Mesendoderm (in vitro differentiated cells): ENCODE results near the gene TMEM240.
"Not testable (repeated sequence)": the region's sequence is repeated elsewhere in the genome, so short reads cannot be mapped to it uniquely, and the experiment has no call there.

ENCODE experiments used
- DNase-seq: peaks from one replicate; pipeline ENCODE4 v3.0.0; 2013
- H2AK5ac ChIP-seq: 2 replicates; pipeline ENCODE4 v1.6.1; 2013; ENCODE audit warnings: low read length, inconsistent platforms
- H2BK120ac ChIP-seq: 2 replicates; pipeline ENCODE4 v1.6.1; 2013; ENCODE audit warnings: low read depth, mild to moderate bottlenecking, low read length, moderate library complexity, mixed read lengths
- H2BK15ac ChIP-seq: replicated peaks from 2 replicates; pipeline ENCODE4 v1.6.1; 2013; ENCODE audit warnings: low read depth, mild to moderate bottlenecking, moderate library complexity
- H2BK5ac ChIP-seq: 2 replicates; pipeline ENCODE4 v1.6.1; 2013; ENCODE audit warnings: low read length, inconsistent platforms
- H3K18ac ChIP-seq: 2 replicates; pipeline ENCODE4 v1.6.1; 2013; ENCODE audit warnings: mild to moderate bottlenecking, low read length, mixed read lengths
- H3K23ac ChIP-seq: one replicate; pipeline ENCODE4 v1.6.1; 2013; ENCODE audit warnings: low read length
- H3K27ac ChIP-seq: 2 replicates; pipeline ENCODE4 v1.5.1; 2013; ENCODE audit warnings: low read depth, mild to moderate bottlenecking, inconsistent platforms, low read length, moderate library complexity
- H3K27me3 ChIP-seq: 2 replicates; pipeline ENCODE4 v1.6.1; 2013; ENCODE audit warnings: low read length, control low read depth, mild to moderate bottlenecking, inconsistent platforms; ENCODE audit not compliant: insufficient read depth, poor library complexity
- H3K36me3 ChIP-seq: 2 replicates; pipeline ENCODE4 v1.6.1; 2013; ENCODE audit warnings: low read length, inconsistent platforms; ENCODE audit not compliant: control insufficient read depth, insufficient read depth
- H3K4ac ChIP-seq: one replicate; pipeline ENCODE4 v1.6.1; 2013; ENCODE audit warnings: low read depth, mild to moderate bottlenecking, low read length, moderate library complexity
- H3K4me1 ChIP-seq: 2 replicates; pipeline ENCODE4 v1.6.1; 2013; ENCODE audit warnings: low read depth, low read length, inconsistent platforms; ENCODE audit not compliant: control insufficient read depth
- H3K4me2 ChIP-seq: 2 replicates; pipeline ENCODE4 v1.6.1; 2013; ENCODE audit warnings: low read length
- H3K4me3 ChIP-seq: 2 replicates; pipeline ENCODE4 v1.5.1; 2013; ENCODE audit warnings: mild to moderate bottlenecking, low read length
- H3K56ac ChIP-seq: one replicate; pipeline ENCODE4 v1.6.1; 2013; ENCODE audit warnings: low read length
- H3K79me1 ChIP-seq: 2 replicates; pipeline ENCODE4 v1.6.1; 2013; ENCODE audit warnings: low read length, inconsistent platforms
- H3K79me2 ChIP-seq: 2 replicates; pipeline ENCODE4 v1.6.1; 2013; ENCODE audit warnings: mild to moderate bottlenecking, low read length; ENCODE audit not compliant: control insufficient read depth, insufficient read depth
- H3K9ac ChIP-seq: 2 replicates; pipeline ENCODE4 v1.6.1; 2013; ENCODE audit warnings: low read length, inconsistent platforms
- H4K5ac ChIP-seq: one replicate; pipeline ENCODE4 v1.6.1; 2013; ENCODE audit warnings: low read length
- H4K8ac ChIP-seq: one replicate; pipeline ENCODE4 v1.6.1; 2013; ENCODE audit warnings: low read depth, mild to moderate bottlenecking, control low read depth, low read length, moderate library complexity
- WGBS: extraction: QIAGEN DNeasy Blood & Tissue Kit; methylation state at CpG from one replicate; pipeline ENCODE4 v1.1.7; 2013; ENCODE audit warnings: low lambda C conversion rate, missing lambda C conversion rate; ENCODE audit not compliant: insufficient coverage; ENCODE audit errors: extremely low coverage; 5-methylcytosine and 5-hydroxymethylcytosine counted together

TMEM240 gene

DNA sequence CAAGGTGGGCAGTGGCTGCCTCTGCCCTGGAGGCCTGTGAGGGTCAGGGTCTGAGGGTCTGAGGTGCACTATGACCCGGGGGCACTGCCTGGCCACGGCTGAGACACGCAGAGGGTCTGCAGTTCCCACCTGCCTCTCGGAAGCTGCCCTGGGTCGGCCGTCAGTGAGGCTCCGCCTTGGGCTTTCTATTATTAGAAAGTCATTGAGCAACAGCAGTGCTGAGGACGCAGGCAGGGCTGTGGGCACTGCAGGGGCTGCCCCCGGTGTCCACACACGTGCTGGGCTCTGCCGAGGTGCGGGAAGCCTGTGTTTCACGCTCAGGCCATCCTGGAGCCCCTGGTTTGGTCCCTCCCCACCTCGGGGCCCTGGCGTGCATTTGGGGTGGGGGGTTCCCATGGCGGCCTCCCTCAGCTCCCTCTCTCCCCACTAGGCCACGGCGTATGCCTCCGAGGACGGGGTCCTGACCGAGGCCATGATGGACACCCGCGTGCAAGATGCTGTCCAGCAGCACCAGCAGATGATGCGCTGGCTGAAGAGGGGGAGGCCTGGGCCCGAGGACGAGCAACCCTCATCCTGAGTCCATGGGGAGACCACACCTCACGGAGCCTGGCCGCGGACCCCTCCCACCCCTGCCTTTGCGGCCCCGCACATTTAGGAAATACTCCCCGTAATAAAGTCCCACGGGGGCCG is 31.5 kb downstream of the TMEM240 start:
- not testable (repeated sequence) for H3K79me2 ChIP-seq, H3K4me1 ChIP-seq, H4K8ac ChIP-seq, H3K27me3 ChIP-seq, H2BK15ac ChIP-seq, H3K4me2 ChIP-seq, H2AK5ac ChIP-seq, H3K18ac ChIP-seq, H3K79me1 ChIP-seq, H3K56ac ChIP-seq, H4K5ac ChIP-seq, H3K4ac ChIP-seq, H2BK5ac ChIP-seq, H3K4me3 ChIP-seq, DNase-seq, H3K27ac ChIP-seq, H2BK120ac ChIP-seq, H3K23ac ChIP-seq, H3K36me3 ChIP-seq, H3K9ac ChIP-seq
- WGBS, result no CpG with 5 or more reads among the region's 34 CpGs

DNA sequence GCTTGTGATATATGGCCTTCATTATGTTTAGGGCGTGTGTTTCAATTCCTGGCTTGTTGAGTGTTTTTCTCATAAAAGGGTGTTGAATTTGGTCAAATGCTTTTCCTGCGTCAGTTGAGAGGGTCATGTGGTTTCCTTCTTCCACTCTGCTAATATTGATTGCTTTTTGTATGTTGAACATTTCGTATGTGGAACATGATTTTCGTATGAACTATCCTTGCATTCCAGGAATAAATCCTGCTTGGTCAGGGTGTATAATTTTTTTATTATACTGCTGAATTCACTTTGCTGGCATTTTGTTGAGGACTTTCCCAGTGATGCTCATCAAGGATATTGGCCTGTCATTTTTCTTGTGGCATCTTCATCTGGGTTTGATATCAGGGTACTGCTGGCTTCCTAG is 33.1 kb downstream of the TMEM240 start:
- no peaks in the 10 kb centered on the region for H3K79me1 ChIP-seq
- no peak overlapping the region for H3K4me3 ChIP-seq
- H3K27ac ChIP-seq, result no peak overlapping the region
- WGBS, result no CpG with 5 or more reads among the region's 4 CpGs
- no peak overlapping the region for H2BK15ac ChIP-seq
- no peaks in the 10 kb centered on the region for H3K79me2 ChIP-seq
- H2AK5ac ChIP-seq, result no peak overlapping the region
- H3K18ac ChIP-seq, result no peak overlapping the region
- no peak overlapping the region for H3K9ac ChIP-seq
- no peak overlapping the region for H3K4me2 ChIP-seq
- H4K8ac ChIP-seq, result no peak overlapping the region
- H3K56ac ChIP-seq, result no peak overlapping the region
- DNase-seq, result no peak
- no peaks in the 10 kb centered on the region for H3K4me1 ChIP-seq
- H3K27me3 ChIP-seq, result no peaks in the 10 kb centered on the region
- no peak overlapping the region for H3K4ac ChIP-seq
- H3K36me3 ChIP-seq, result no peaks in the 10 kb centered on the region
- no peak overlapping the region for H2BK120ac ChIP-seq
- H2BK5ac ChIP-seq, result no peak overlapping the region
- no peak overlapping the region for H3K23ac ChIP-seq
- no peak overlapping the region for H4K5ac ChIP-seq

DNA sequence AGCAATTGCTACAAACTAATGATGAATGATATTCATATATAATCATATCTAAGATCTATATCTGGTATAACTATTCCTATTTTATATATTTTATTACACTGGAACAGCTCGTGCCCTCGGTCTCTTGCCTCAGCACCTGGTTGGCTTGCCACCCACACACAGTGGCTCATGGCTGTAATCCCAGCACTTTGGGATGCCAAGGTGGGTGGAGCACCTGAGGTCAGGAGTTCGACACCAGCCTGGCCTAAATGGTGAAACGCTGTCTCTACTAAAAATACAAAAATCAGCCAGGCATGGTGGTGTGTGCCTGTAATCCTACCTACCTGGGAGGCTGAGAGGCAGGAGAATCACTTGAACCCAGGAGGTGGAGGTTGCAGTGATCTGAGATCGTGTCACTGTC is 34.6 kb downstream of the TMEM240 start:
- H3K27me3 ChIP-seq, H3K4ac ChIP-seq, H3K56ac ChIP-seq, H3K18ac ChIP-seq, H2BK15ac ChIP-seq, H3K79me1 ChIP-seq, H3K4me3 ChIP-seq, H4K8ac ChIP-seq, H3K27ac ChIP-seq, DNase-seq, H2AK5ac ChIP-seq, H3K9ac ChIP-seq, H3K79me2 ChIP-seq, H3K4me1 ChIP-seq, H3K4me2 ChIP-seq, H2BK120ac ChIP-seq, H2BK5ac ChIP-seq, H3K36me3 ChIP-seq, H3K23ac ChIP-seq, H4K5ac ChIP-seq: not testable (repeated sequence)
- no CpG with 5 or more reads among the region's 5 CpGs for WGBS

DNA sequence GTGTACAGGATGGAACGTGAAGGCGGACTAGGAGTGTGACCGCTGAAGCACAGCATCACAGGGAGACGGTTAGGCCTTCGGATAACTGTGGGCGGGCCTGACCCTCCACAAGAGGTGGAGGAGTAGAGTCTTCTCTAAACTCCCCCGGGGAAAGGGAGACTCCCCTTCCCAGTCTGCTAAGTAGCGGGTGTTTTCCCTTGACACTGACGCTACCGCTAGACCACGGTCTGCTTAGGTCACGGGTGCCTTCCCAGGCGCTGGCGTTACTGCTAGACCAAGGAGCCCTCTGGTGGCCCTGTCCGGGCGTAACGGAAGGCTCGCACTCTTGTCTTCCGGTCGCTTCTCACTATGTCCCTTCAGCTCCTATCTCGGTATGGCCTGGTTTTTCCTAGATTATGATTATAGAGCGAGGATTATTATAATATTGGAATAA is 35.0 kb downstream of the TMEM240 start:
- H3K4me1 ChIP-seq, H3K27ac ChIP-seq, H3K36me3 ChIP-seq, H4K5ac ChIP-seq, H3K23ac ChIP-seq, H4K8ac ChIP-seq, H2BK120ac ChIP-seq, H3K27me3 ChIP-seq, H3K4me3 ChIP-seq, H2AK5ac ChIP-seq, H3K79me1 ChIP-seq, H3K56ac ChIP-seq, H3K9ac ChIP-seq, H3K79me2 ChIP-seq, H2BK15ac ChIP-seq, H2BK5ac ChIP-seq, H3K4me2 ChIP-seq, H3K4ac ChIP-seq, H3K18ac ChIP-seq: not testable (repeated sequence)
- WGBS, result no CpG with 5 or more reads among the region's 22 CpGs
- peak; percentile 21 for DNase-seq

DNA sequence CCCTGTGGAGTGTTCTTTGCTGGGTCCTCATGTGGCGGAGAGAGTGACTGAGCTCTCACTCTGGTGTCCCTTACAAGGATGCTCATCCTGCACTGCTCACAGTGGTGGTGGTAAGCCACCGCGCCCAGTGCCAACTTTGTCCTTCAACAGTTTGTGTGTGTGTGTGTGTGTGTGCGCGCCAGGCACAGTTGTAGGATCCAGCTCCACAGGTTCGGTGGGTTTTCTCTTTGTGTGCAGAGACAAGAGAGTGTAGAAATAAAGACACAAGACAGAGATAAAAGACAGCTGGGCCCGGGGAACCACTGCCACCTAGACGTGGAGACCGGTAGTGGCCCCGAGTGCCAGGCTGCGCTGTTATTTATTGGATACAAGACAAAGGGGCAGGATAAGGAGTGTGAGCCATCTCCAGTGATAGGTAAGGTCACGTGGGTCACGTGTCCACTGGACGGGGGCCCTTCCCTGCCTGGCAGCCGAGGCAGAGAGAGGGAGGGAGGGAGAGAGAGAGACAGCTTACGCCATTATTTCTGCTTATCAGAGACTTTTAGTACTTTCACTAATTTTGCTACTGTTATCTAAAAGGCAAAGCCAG is 35.6 kb downstream of the TMEM240 start:
- not testable (repeated sequence) for H3K79me1 ChIP-seq, H3K4ac ChIP-seq, H3K56ac ChIP-seq, H3K4me1 ChIP-seq, H3K27me3 ChIP-seq, H3K18ac ChIP-seq, H3K4me3 ChIP-seq, H2BK15ac ChIP-seq, H3K79me2 ChIP-seq, H3K36me3 ChIP-seq, H2BK120ac ChIP-seq, H2BK5ac ChIP-seq, H4K8ac ChIP-seq, H3K4me2 ChIP-seq, H4K5ac ChIP-seq, H3K23ac ChIP-seq, H2AK5ac ChIP-seq, H3K27ac ChIP-seq, H3K9ac ChIP-seq
- peak; percentile 53 for DNase-seq
- no CpG with 5 or more reads among the region's 16 CpGs for WGBS
